Esophagus squamous epithelium (tissue), 4 donors: ENCODE measurements around the gene ADGRB3.

Experiments
- CTCF ChIP-seq, 6 experiments: fragments of 450-650 bp in 4 of 6; fragments of 200-600 bp in 2 of 6; sonication (generic) in 2 of 6; IDR thresholded peaks; one replicate each; pipeline ENCODE4 v1.5.1; 2016 to 2019; ENCODE audit warnings: antibody characterized with exemption in 6 of 6, mild to moderate bottlenecking in 4 of 6, moderate library complexity in 4 of 6
- POLR2A ChIP-seq, 4 donors: fragments of 450-650 bp; IDR thresholded peaks; one replicate each; pipeline ENCODE4 v1.6.1; 2017; ENCODE audit warnings: antibody characterized with exemption in 4 of 4, mild to moderate bottlenecking in 4 of 4, moderate library complexity in 3 of 4

DNA sequence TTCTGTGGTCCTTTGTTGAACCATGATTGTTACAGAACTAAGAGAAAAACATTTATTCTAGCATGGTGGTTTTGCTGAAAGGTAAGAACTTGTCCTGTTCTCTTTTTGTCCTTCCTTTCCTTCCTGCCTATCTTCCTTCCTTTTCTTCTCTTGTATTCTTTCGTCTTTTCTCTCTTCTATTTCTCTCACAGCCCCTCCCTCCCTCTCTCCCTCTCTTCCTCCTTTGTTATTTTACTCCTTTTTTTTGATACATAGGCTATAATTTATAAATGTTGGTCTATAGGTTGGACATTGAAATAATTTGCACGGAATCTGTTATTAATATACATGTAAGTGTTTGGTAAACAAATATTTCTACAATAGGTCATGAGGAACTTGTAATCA, 18.6 kb downstream of the ADGRB3 start:
- TF ChIP-seq POLR2A (IDR thresholded peaks at IDR 0.05) = no peak
- TF ChIP-seq CTCF (IDR thresholded peaks at IDR 0.05) = no peak
